ENCODE results near the gene EPAS1. TPM values are rescaled to one million over a fixed set of nuclear protein-coding genes. Genes with fewer than 3 reads are reported as not detected.

The EPAS1 gene
- total RNA-seq, 4 donors from 2014 or later = 102 to 260 (median 167) TPM

DNA sequence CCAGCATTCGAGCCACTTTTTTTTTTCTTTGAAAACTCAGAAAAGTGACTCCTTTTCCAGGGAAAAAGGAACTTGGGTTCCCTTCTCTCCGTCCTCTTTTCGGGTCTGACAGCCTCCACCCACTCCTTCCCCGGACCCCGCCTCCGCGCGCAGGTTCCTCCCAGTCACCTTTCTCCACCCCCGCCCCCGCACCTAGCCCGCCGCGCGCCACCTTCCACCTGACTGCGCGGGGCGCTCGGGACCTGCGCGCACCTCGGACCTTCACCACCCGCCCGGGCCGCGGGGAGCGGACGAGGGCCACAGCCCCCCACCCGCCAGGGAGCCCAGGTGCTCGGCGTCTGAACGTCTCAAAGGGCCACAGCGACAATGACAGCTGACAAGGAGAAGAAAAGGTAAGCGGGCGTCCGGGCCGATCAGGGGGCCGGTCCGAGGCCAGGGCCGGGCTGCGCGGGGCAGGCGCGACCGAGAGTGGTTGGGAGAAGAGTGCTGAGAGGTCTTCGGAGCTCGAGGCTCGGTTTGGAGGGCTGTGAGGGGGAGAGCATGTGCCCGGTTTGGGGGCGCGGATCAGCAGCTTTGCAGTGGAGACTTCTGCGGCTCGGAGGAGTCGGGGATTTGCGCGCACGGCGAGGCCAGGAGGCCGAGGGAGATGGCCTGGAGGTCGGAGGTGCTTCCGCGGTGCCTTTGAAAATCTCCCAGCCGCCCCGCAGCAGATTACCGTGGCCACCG, 502 bp downstream of the EPAS1 start:
- Histone ChIP-seq H3K27ac (peak overlapping the region; percentile 88 to 92 (median 90)), H3K27me3 (no peaks in the 10 kb centered on the region), H3K9me3 (no peaks in the 10 kb centered on the region), H3K4me1 (peaks cover 0 to 38% (median 26%) of the 10 kb centered on the region in 4 donors), H3K36me3 (no peaks in the 10 kb centered on the region), H3K4me3 (peak overlapping the region; percentile 51 to 86 (median 71))
- 0 to 1% methylated on average over 1 to 65 of the region's 65 CpGs for WGBS, 2 donors (ENCODE audit: low coverage in 1 of 2)
- TF ChIP-seq POLR2A (IDR thresholded peaks at IDR 0.05) (peak; percentile 94), EP300 (IDR thresholded peaks at IDR 0.05; ENCODE audit: low read depth) (no peak), POLR2AphosphoS5 (IDR thresholded peaks at IDR 0.05) (peak; percentile 59 to 97 (median 90))
- TF ChIP-seq, protein P1, sequence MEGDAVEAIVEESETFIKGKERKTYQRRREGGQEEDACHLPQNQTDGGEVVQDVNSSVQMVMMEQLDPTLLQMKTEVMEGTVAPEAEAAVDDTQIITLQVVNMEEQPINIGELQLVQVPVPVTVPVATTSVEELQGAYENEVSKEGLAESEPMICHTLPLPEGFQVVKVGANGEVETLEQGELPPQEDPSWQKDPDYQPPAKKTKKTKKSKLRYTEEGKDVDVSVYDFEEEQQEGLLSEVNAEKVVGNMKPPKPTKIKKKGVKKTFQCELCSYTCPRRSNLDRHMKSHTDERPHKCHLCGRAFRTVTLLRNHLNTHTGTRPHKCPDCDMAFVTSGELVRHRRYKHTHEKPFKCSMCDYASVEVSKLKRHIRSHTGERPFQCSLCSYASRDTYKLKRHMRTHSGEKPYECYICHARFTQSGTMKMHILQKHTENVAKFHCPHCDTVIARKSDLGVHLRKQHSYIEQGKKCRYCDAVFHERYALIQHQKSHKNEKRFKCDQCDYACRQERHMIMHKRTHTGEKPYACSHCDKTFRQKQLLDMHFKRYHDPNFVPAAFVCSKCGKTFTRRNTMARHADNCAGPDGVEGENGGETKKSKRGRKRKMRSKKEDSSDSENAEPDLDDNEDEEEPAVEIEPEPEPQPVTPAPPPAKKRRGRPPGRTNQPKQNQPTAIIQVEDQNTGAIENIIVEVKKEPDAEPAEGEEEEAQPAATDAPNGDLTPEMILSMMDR (IDR thresholded peaks at IDR 0.05) = peak in 1 of 5 experiments; percentile 46
- in situ Hi-C loops (cut with MboI; ENCODE audit: low pct_ligation_motif_present in 1 of 4, low pct_unique_long_range_greater_than_20kb in 1 of 4, low sequenced_read_pairs in 3 of 4) (loop anchor here in 1 of 4 donors (25.0 kb wide), 1 partner anchor 235 kb away; no protein-coding TSS in a partner anchor), intact Hi-C loops (cut with DNase I; ENCODE audit: low total_unique reads) (no loop called here)
- DNase-seq = peak; percentile 93

DNA sequence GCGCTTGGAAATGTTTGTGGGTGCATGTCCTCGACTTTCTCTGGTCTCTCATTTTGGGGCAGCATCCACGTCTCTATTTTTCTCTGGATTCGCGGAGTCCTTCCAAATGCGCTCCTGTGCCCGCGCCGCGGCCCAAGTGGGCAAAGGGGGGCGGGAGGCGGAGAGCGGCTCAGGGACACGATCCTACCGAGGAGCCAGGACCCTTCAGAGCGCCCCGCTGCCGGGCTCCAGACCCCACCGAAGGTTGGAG, 990 bp downstream of the EPAS1 start:
- TF ChIP-seq, protein P1 (IDR thresholded peaks at IDR 0.05) = no peak
- TF ChIP-seq POLR2A (IDR thresholded peaks at IDR 0.05) (no peak), EP300 (IDR thresholded peaks at IDR 0.05; ENCODE audit: low read depth) (no peak), POLR2AphosphoS5 (IDR thresholded peaks at IDR 0.05) (no peak)
- 1% methylated on average over 15 of the region's 19 CpGs; no CpG with 5 or more reads in 1 of the 2 donors for WGBS, 2 donors (ENCODE audit: low coverage in 1 of 2)
- Histone ChIP-seq H3K9me3 (no peaks in the 10 kb centered on the region), H3K36me3 (no peaks in the 10 kb centered on the region), H3K4me1 (peaks cover 0 to 41% (median 30%) of the 10 kb centered on the region in 4 donors), H3K27ac (peak overlapping the region; percentile 88 to 92 (median 90)), H3K27me3 (no peaks in the 10 kb centered on the region), H3K4me3 (peak overlapping the region; percentile 51 to 86 (median 71))
- in situ Hi-C loops (cut with MboI; ENCODE audit: low pct_ligation_motif_present in 1 of 4, low pct_unique_long_range_greater_than_20kb in 1 of 4, low sequenced_read_pairs in 3 of 4) (loop anchor here in 1 of 4 donors (25.0 kb wide), 1 partner anchor 236 kb away; no protein-coding TSS in a partner anchor), intact Hi-C loops (cut with DNase I; ENCODE audit: low total_unique reads) (no loop called here)
- no peak for DNase-seq

DNA sequence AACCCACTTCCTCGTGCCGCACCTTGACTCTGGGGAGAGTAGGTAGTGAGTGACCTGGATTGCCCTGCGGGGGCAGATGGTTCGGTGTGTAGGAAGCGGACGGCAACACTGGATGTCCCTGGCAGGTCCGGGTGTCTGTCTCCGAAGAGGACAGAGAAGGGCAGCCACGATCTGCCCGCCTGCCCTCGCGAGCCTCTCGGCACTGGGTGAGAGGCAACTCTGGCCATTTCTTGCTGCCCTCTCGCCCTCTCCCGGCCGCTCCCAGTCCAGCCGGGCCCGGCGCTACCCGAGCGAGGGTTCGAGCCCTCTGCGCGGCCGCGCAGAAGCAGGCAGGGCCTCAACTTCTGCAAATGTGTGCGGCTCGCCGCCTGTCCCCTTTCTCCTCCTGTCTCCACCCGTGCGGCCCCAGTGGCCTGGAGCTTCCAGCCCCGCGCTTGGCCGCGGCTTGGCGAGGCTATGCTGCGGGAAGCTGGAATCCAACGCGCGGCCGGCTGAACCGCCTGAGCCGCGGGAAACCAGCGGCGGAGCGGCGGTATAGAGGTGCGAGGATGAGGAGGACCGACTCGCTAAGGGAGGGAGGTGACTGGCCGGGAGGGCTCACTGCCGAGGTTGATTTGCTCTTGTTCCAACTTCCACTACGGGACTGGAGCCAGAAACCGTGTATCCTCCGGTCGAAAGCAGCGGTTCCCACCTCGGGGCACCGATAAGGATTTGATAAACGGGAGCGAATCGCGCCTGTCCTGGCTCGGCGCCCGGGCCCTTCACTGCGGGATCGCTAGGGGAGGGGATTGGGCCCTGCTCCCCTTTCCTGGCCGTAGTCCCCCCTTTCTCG, 1.5 kb downstream of the EPAS1 start:
- in situ Hi-C loops (cut with MboI; ENCODE audit: low pct_ligation_motif_present in 1 of 4, low pct_unique_long_range_greater_than_20kb in 1 of 4, low sequenced_read_pairs in 3 of 4) = loop anchor here in 1 of 4 donors (25.0 kb wide), 1 partner anchor 236 kb away; no protein-coding TSS in a partner anchor
- H3K9me3 ChIP-seq = no peaks in the 10 kb centered on the region
- peak; percentile 56 for DNase-seq
- WGBS, 2 donors (ENCODE audit: low coverage in 1 of 2) = 4% methylated on average over 48 of the region's 71 CpGs; no CpG with 5 or more reads in 1 of the 2 donors
- TF ChIP-seq POLR2A (IDR thresholded peaks at IDR 0.05) (peak; percentile 55), POLR2AphosphoS5 (IDR thresholded peaks at IDR 0.05) (peak in 1 of 3 donors; percentile 44), EP300 (IDR thresholded peaks at IDR 0.05; ENCODE audit: low read depth) (no peak)
- TF ChIP-seq, protein P1 (IDR thresholded peaks at IDR 0.05) = peak in 4 of 5 experiments; percentile 13 to 44 (median 20)
- peak overlapping the region; percentile 51 to 86 (median 71) for H3K4me3 ChIP-seq
- intact Hi-C loops (cut with DNase I; ENCODE audit: low total_unique reads) = no loop called here
- H3K4me1 ChIP-seq = peaks cover 0 to 46% (median 35%) of the 10 kb centered on the region in 4 donors
- H3K27ac ChIP-seq = peak overlapping the region; percentile 88 to 92 (median 90)
- no peaks in the 10 kb centered on the region for H3K27me3 ChIP-seq
- H3K36me3 ChIP-seq = no peaks in the 10 kb centered on the region

Measured in transverse colon (tissue), 4 donors.